Measurements from ENCODE around the gene EXTL2. TPM values are rescaled to one million over a fixed set of nuclear protein-coding genes. Genes with fewer than 3 reads are reported as not detected.

The EXTL2 gene
- total RNA-seq, 1 experiment from 2014 or later, result 37.9 TPM

DNA sequence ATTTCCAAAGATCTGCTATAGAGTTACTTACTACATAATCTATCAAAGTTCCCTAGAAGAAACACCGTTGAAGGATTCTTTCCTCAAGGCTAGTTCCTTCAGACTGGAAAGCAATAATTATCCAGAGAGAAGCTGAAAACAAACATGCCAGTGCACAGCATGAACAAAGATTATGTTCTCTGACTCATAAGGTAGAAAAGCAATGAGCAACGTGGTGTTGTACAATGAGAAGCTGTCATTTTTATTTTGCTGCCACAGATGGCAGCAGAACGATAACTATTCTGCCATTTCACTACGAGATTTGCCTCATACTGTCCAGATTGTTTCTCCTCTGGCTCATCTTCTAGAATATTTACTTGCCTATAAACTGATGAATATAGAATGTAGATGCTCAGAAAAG is 10.7 kb downstream of the EXTL2 start:
- Mint-ChIP-seq H3K9me3 (peaks cover 6 to 9% of the 10 kb centered on the region in 2 experiments), H3K27ac (no peak overlapping the region), H3K4me1 (no peaks in the 10 kb centered on the region), H3K4me3 (no peak overlapping the region), H3K27me3 (ENCODE audit: low read depth) (no peaks in the 10 kb centered on the region), H3K36me3 (ENCODE audit: insufficient read depth in 1 of 3, low read depth in 3 of 3) (peaks cover 8 to 22% (median 13%) of the 10 kb centered on the region in 3 experiments)
- H2BK15ac ChIP-seq (ENCODE audit: low read depth, low read length), result no peak overlapping the region
- no peak overlapping the region for H2AFZ ChIP-seq (ENCODE audit: low read length)
- H2AK5ac ChIP-seq (ENCODE audit: insufficient read length, low read length), result no peak overlapping the region
- no peaks in the 10 kb centered on the region for H4K20me1 ChIP-seq (ENCODE audit: control insufficient read depth, insufficient read depth, insufficient read length)
- H2BK20ac ChIP-seq (ENCODE audit: low read depth, low read length, poor library complexity, severe bottlenecking), result no peak overlapping the region
- H2BK5ac ChIP-seq (ENCODE audit: insufficient read length, low read length), result no peak overlapping the region
- no peak overlapping the region for H4K8ac ChIP-seq (replicated peaks; ENCODE audit: insufficient read length, low read depth, low read length)
- no CpG with 5 or more reads among the region's 4 CpGs for WGBS (ENCODE audit: extremely low coverage, insufficient read length, low lambda C conversion rate)
- no peak overlapping the region for H4K5ac ChIP-seq (ENCODE audit: insufficient read length, low read depth, low read length)
- no peak overlapping the region for H3K4ac ChIP-seq (ENCODE audit: low read depth, low read length)
- H2BK120ac ChIP-seq (ENCODE audit: low read depth, low read length, poor library complexity, severe bottlenecking), result no peak overlapping the region
- no peak overlapping the region for H3K23ac ChIP-seq (ENCODE audit: insufficient read length, low read depth, low read length)
- no peaks in the 10 kb centered on the region for H3K23me2 ChIP-seq (ENCODE audit: insufficient read length, low read depth, low read length, poor library complexity, severe bottlenecking)
- H4K91ac ChIP-seq (ENCODE audit: insufficient read length, low read depth, low read length), result no peak overlapping the region
- H3K27ac ChIP-seq (ENCODE audit: insufficient read length, low read depth, low read length), result no peak overlapping the region
- no peak for DNase-seq
- no peaks in the 10 kb centered on the region for H3K79me1 ChIP-seq (ENCODE audit: insufficient read depth, low read depth, low read length, poor library complexity, severe bottlenecking)
- no peak overlapping the region for H2BK12ac ChIP-seq (ENCODE audit: insufficient read length, low read depth, low read length)
- H3T11ph ChIP-seq (ENCODE audit: low read length), result no peak overlapping the region
- H3K79me2 ChIP-seq (ENCODE audit: insufficient read depth, low read length), result no peaks in the 10 kb centered on the region
- no peaks in the 10 kb centered on the region for H3K4me1 ChIP-seq (ENCODE audit: insufficient read depth, low read length)
- no peak overlapping the region for H3K9ac ChIP-seq (ENCODE audit: extremely low read depth, insufficient read length, low read length)
- TF ChIP-seq, protein P1, sequence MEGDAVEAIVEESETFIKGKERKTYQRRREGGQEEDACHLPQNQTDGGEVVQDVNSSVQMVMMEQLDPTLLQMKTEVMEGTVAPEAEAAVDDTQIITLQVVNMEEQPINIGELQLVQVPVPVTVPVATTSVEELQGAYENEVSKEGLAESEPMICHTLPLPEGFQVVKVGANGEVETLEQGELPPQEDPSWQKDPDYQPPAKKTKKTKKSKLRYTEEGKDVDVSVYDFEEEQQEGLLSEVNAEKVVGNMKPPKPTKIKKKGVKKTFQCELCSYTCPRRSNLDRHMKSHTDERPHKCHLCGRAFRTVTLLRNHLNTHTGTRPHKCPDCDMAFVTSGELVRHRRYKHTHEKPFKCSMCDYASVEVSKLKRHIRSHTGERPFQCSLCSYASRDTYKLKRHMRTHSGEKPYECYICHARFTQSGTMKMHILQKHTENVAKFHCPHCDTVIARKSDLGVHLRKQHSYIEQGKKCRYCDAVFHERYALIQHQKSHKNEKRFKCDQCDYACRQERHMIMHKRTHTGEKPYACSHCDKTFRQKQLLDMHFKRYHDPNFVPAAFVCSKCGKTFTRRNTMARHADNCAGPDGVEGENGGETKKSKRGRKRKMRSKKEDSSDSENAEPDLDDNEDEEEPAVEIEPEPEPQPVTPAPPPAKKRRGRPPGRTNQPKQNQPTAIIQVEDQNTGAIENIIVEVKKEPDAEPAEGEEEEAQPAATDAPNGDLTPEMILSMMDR (conservative IDR thresholded peaks at IDR 0.05), result no peak
- no peaks in the 10 kb centered on the region for H3K9me3 ChIP-seq (ENCODE audit: control insufficient read depth, low read depth, low read length)
- H3K4me2 ChIP-seq (ENCODE audit: insufficient read depth, insufficient read length, low read length), result no peak overlapping the region
- no peak overlapping the region for H3K14ac ChIP-seq (ENCODE audit: insufficient read depth, low read length)
- H3K18ac ChIP-seq (ENCODE audit: insufficient read length, low read depth, low read length), result no peak overlapping the region
- H3K56ac ChIP-seq (ENCODE audit: insufficient read length, low read depth, low read length), result no peak overlapping the region
- no peaks in the 10 kb centered on the region for H3K27me3 ChIP-seq (ENCODE audit: insufficient read depth, low read length)
